HG03457 (cell line): ENCODE measurements around the gene SFRP2.

Source experiments
- ATAC-seq: cut with Tn5 transposase; IDR thresholded peaks from one replicate; pipeline ENCODE4 v1.9.1; 2021; ENCODE audit warnings: moderate number of reproducible peaks; ENCODE audit not compliant: unreplicated experiment

SFRP2 gene

GRCh38 chr4:153798420-153798819, 9.5 kb upstream of the SFRP2 start:
- no peak for ATAC-seq

- no peak for ATAC-seq
Observed at GRCh38 chr4:153794006-153794405, 5.1 kb upstream of the SFRP2 start.

- no peak for ATAC-seq
Observed at GRCh38 chr4:153792618-153793247, 3.9 kb upstream of the SFRP2 start.

GRCh38 chr4:153791746-153792617, 3.1 kb upstream of the SFRP2 start:
- ATAC-seq: no peak

GRCh38 chr4:153790962-153791551, 2.2 kb upstream of the SFRP2 start:
- no peak for ATAC-seq

- ATAC-seq: no peak
Observed at GRCh38 chr4:153790500-153790865, 1.6 kb upstream of the SFRP2 start.

GRCh38 chr4:153789741-153790499, 1.0 kb upstream of the SFRP2 start:
- ATAC-seq: no peak

GRCh38 chr4:153788051-153788412, 851 bp downstream of the SFRP2 start:
- ATAC-seq: no peak

GRCh38 chr4:153787575-153787974, 1.3 kb downstream of the SFRP2 start:
- ATAC-seq: no peak

- no peak for ATAC-seq
Observed at GRCh38 chr4:153787061-153787560, 1.8 kb downstream of the SFRP2 start.

- no peak for ATAC-seq
Observed at GRCh38 chr4:153785910-153786721, 2.8 kb downstream of the SFRP2 start.

- no peak for ATAC-seq
Observed at GRCh38 chr4:153784166-153784699, 4.7 kb downstream of the SFRP2 start.

GRCh38 chr4:153782581-153782980, 6.3 kb downstream of the SFRP2 start:
- no peak for ATAC-seq

- no peak for ATAC-seq
Observed at GRCh38 chr4:153781717-153782416, 7.0 kb downstream of the SFRP2 start.

- no peak for ATAC-seq
Observed at GRCh38 chr4:153781280-153781679, 7.6 kb downstream of the SFRP2 start.

- ATAC-seq: no peak
Observed at GRCh38 chr4:153780876-153781275, 8.0 kb downstream of the SFRP2 start.

GRCh38 chr4:153780221-153780620, 8.7 kb downstream of the SFRP2 start:
- no peak for ATAC-seq

- no peak for ATAC-seq
Observed at GRCh38 chr4:153778383-153778782, 10.5 kb downstream of the SFRP2 start.

- ATAC-seq: no peak
Observed at GRCh38 chr4:153777421-153777820, 11.5 kb downstream of the SFRP2 start.
